Upper lobe of right lung (tissue), 1 donor: Measurements from ENCODE around the gene DDX39B. TPM values are rescaled to one million over a fixed set of nuclear protein-coding genes. Genes with fewer than 3 reads are reported as not detected.
"Not testable (repeated sequence)": the region's sequence is repeated elsewhere in the genome, so short reads cannot be mapped to it uniquely, and the experiment has no call there.

Experiments used
- ATAC-seq: fragments of 200-7000 bp; cut with Tn5 transposase; one replicate; pipeline ENCODE4 v1.9.1; 2020; ENCODE audit warnings: mild to moderate bottlenecking, moderate library complexity
- DNase-seq: peaks from one replicate; pipeline ENCODE4 v3.0.0-alpha.2; 2020
- H3K27ac ChIP-seq: fragments of 200-600 bp; one replicate; pipeline ENCODE4 v1.8.0; 2022
- H3K27me3 ChIP-seq: fragments of 200-600 bp; one replicate; pipeline ENCODE4 v1.8.0; 2022; ENCODE audit warnings: mild to moderate bottlenecking
- H3K36me3 ChIP-seq: fragments of 200-600 bp; one replicate; pipeline ENCODE4 v1.8.0; 2022
- H3K4me1 ChIP-seq: fragments of 200-600 bp; one replicate; pipeline ENCODE4 v1.8.0; 2022
- H3K4me3 ChIP-seq: fragments of 200-600 bp; one replicate; pipeline ENCODE4 v1.8.0; 2022; ENCODE audit warnings: mild to moderate bottlenecking
- H3K9me3 ChIP-seq: fragments of 200-600 bp; one replicate; pipeline ENCODE4 v1.8.0; 2022
- CTCF ChIP-seq: fragments of 200-600 bp; IDR thresholded peaks from one replicate; pipeline ENCODE4 v1.8.0; 2022; ENCODE audit warnings: antibody characterized with exemption
- intact Hi-C: fragments of 100-400 bp; cut with DNase I; formaldehyde crosslinking; loops from one replicate; pipeline ENCODE4 v1.11.0; 2022
- total RNA-seq: library from RNA; stranded (reverse); fragmentation: NEBNext Ultra II Directional; extraction: Animal tissue kit (Norgen Biotek cat#: 25700); gene quantifications from one replicate; pipeline ENCODE4 v1.2.1, GENCODE V29; 2021
- donor health status: DM: no; HTN: yes; CAD: no; lungs with severe emphysema.

DDX39B gene
- total RNA-seq, 1 donor from 2014 or later: 241 TPM

- ATAC-seq: no peak
- no peaks in the 10 kb centered on the region for H3K27me3 ChIP-seq
- intact Hi-C loops: no loop called here
- no peak for TF ChIP-seq CTCF
- no peak for DNase-seq
- no peaks in the 10 kb centered on the region for H3K9me3 ChIP-seq
- H3K27ac ChIP-seq: no peak overlapping the region
- H3K4me1 ChIP-seq: peaks cover 7% of the 10 kb centered on the region
- H3K36me3 ChIP-seq: peaks cover 12% of the 10 kb centered on the region
- H3K4me3 ChIP-seq: no peak overlapping the region
These were observed 16.3 kb downstream of the DDX39B start for GRCh38 chr6:31525553-31525931.

GRCh38 chr6:31521835-31522234 lies 20.0 kb downstream of the DDX39B start:
- no peak for TF ChIP-seq CTCF
- DNase-seq: no peak

GRCh38 chr6:31513456-31514165 lies 28.2 kb downstream of the DDX39B start:
- H3K27me3 ChIP-seq: no peaks in the 10 kb centered on the region
- H3K36me3 ChIP-seq: peaks cover 13% of the 10 kb centered on the region
- no peaks in the 10 kb centered on the region for H3K9me3 ChIP-seq
- ATAC-seq (no peak), DNase-seq (no peak)
- no peak for TF ChIP-seq CTCF
- intact Hi-C loops: no loop called here
- no peaks in the 10 kb centered on the region for H3K4me1 ChIP-seq
- H3K27ac ChIP-seq: no peak overlapping the region
- no peak overlapping the region for H3K4me3 ChIP-seq

More at GRCh38 chr6:31521835-31522234, 20.0 kb downstream of the DDX39B start:
- no peak for ATAC-seq
- intact Hi-C loops: no loop called here
- Histone ChIP-seq H3K27ac (no peak overlapping the region), H3K4me3 (no peak overlapping the region), H3K4me1 (peaks cover 6% of the 10 kb centered on the region), H3K9me3 (no peaks in the 10 kb centered on the region), H3K36me3 (no peaks in the 10 kb centered on the region), H3K27me3 (no peaks in the 10 kb centered on the region)

DNA sequence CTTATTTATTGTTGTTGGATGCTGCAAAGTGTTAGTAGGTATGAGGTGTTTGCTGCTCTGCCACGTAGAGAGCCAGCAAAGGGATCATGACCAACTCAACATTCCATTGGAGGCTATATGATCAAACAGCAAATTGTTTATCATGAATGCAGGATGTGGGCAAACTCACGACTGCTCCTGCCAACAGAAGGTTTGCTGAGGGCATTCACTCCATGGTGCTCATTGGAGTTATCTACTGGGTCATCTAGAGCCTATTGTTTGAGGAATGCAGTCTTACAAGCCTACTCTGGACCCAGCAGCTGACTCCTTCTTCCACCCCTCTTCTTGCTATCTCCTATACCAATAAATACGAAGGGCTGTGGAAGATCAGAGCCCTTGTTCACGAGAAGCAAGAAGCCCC lies 31.8 kb downstream of the DDX39B start:
- intact Hi-C loops: no loop called here

DNA sequence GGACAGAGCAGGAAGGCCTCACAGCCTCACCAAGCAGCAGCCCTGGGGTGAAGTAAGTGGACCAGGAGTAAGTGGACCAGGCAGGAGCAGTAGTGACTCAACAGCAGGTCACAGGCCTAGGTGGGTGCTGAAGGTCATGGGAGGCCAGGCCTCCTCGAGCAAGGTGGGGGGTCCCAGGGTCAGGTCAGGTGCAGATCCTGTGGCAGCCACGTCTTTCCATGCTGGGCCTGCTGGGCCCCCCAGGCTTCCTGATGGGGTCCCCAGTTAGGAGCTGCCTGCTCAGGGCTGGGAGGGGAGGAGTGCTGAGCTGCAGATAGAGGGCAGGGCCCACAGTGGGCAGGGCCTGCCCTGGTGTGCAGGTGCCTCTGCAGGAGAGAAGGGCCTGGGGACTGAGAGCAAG lies 32.8 kb downstream of the DDX39B start:
- H3K27ac ChIP-seq, DNase-seq, H3K4me3 ChIP-seq, H3K9me3 ChIP-seq, ATAC-seq, H3K4me1 ChIP-seq, intact Hi-C loops, H3K27me3 ChIP-seq: not testable (repeated sequence)
- peaks cover 29% of the 10 kb centered on the region for H3K36me3 ChIP-seq

More for the DNA sequence above, 31.8 kb downstream of the DDX39B start:
- Histone ChIP-seq H3K27ac (no peak overlapping the region), H3K27me3 (no peaks in the 10 kb centered on the region), H3K9me3 (no peaks in the 10 kb centered on the region), H3K36me3 (peaks cover 29% of the 10 kb centered on the region), H3K4me1 (no peaks in the 10 kb centered on the region), H3K4me3 (no peak overlapping the region)
- no peak for ATAC-seq
- no peak for TF ChIP-seq CTCF
- DNase-seq: no peak

GRCh38 chr6:31502586-31502985 lies 39.2 kb downstream of the DDX39B start:
- TF ChIP-seq CTCF: no peak
- intact Hi-C loops: no loop called here
- Histone ChIP-seq H3K4me1 (no peaks in the 10 kb centered on the region), H3K27me3 (no peaks in the 10 kb centered on the region), H3K36me3 (peaks cover 16% of the 10 kb centered on the region), H3K4me3 (no peak overlapping the region), H3K27ac (no peak overlapping the region), H3K9me3 (no peaks in the 10 kb centered on the region)
- DNase-seq (no peak), ATAC-seq (no peak)

DNA sequence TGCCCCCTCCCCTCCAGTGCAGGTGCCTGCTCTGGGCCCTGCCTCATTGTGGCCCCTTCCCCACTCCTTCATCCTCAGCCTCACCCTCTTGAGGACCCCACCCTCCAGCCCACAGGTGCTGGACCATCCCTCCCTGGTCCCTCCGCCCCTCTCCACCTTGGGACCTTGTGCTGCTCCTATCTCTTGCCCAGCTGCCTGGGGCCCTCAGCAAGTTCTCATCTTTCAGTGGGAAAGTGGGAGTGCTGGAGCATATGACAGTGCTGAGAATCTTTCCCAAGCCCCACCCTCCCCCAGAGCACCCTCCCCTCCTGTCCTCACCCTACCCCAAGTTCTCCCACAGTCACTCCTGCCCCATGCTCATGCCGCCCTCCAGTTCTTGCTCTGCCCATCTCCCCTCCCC lies 42.2 kb downstream of the DDX39B start:
- H3K27me3 ChIP-seq, intact Hi-C loops, ATAC-seq, H3K9me3 ChIP-seq, H3K27ac ChIP-seq, DNase-seq, H3K4me3 ChIP-seq, H3K36me3 ChIP-seq: not testable (repeated sequence)
- H3K4me1 ChIP-seq: peaks cover 14% of the 10 kb centered on the region
